NCI-H2171 treated with DMSO at 0.1 percent for 48 hours (cell line): ENCODE data around the gene BST1.
A peak's percentile ranks its signal among the peaks of the same experiment; 100 is the strongest.

ENCODE experiments used
- DNase-seq: peaks from one replicate; lab custom pipeline; 2025; lab: John Stamatoyannopoulos, UW

BST1 gene, protein sequence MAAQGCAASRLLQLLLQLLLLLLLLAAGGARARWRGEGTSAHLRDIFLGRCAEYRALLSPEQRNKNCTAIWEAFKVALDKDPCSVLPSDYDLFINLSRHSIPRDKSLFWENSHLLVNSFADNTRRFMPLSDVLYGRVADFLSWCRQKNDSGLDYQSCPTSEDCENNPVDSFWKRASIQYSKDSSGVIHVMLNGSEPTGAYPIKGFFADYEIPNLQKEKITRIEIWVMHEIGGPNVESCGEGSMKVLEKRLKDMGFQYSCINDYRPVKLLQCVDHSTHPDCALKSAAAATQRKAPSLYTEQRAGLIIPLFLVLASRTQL

DNA sequence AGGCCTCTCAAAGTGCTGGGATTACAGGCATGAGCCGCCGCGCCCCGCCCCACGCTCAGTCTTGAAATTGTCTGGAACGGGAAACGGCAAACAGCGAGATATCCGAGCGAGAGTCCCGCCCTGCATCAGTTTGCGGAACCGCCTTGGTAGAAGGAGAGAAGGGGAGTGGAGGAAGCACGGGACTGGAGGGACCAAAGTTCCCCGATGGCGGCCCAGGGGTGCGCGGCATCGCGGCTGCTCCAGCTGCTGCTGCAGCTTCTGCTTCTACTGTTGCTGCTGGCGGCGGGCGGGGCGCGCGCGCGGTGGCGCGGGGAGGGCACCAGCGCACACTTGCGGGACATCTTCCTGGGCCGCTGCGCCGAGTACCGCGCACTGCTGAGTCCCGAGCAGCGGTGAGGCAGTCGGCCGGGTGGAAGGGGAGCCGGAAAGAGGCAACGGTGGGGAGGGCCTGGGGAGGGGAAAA, at the start of gene BST1:
BST1 (plus strand) TSS at position 125 of the 463 bp plus-strand sequence; CDS start at position 205, 80 bp downstream.
- DNase-seq: no peak

DNA sequence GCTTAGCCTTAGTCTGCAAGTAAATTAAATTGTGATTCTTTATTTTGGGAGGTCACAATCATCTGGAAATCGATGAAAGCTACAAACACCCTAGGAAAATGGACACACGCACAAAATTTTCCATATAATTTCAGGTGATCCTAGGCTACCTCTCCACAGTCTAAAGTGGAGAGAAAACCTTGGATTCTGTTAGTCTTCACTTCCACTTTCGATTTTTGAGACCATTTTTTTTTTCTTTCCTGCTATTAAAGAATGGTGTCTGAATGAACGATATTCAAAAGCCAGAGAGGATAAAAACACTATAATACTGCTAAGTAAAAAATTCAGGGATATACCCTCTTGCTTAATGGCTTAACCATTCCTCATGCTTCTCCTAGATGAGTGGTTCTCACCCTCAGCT, 49.4 kb upstream of the BST1 start:
- DNase-seq: no peak

DNA sequence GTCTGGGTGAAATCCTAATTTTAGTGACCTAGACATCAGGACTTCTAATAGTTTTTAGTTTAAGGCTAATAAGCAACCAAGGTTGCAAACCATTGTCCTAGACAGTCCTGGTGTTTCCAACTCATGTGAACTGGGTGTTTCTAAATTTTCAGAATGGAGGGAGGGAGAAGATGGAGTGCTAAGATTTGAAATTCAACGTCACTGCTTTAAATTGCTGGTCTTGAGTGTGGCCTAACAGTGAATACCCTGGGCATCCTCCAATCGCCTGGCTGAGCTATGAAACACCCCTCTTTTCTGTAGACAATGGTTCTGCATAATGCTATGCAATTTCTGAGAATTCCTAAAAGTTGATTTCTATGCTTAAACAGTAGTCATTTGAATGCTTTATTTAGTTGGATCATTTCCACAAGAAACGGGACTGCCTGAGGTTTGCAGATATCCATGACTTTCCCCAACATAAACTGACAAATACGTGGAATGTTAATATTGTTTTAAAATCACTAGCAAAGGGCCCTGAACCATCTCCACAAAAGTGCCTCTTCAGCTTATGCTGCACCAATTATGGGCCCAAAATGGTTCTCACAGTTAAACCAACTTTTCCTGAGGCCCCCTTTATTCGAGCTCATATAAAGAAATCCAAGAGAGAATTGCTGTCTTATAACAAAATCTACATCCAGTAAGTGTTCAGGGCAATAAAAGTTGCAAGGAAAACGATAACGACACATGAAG, 48.8 kb upstream of the BST1 start:
- no peak for DNase-seq

DNA sequence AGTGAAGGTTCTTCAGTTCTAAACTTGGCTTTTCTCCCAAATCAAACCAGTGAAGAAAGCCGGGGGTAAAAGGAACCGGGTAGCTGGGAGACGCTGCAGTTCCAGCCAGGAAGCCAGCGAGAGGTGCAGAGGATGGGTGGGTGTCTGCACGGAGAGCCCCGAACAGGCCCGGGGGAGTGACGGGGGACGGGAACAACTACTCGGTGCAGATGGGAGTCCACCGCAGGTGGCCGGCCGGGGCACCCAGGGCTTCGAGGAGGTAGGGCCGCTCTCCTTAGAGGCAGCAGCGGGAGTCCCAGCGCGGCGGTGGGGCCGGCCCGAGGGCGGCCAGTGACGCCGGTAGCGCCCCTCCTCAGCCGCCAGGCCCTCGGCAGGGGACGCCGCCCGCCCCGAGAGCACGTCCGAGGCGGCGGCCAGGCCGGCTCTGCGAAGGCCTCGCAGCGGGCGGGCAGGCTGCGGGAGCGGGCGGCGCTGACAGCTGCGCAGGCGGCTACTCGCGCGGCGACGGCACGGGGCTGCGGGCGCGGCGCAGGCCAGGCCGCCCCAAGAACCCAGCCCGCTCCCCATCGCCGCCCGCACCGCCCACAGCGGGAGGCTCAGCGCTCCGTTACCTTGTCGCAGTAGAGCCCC, 48.2 kb upstream of the BST1 start:
- DNase-seq: no peak

DNA sequence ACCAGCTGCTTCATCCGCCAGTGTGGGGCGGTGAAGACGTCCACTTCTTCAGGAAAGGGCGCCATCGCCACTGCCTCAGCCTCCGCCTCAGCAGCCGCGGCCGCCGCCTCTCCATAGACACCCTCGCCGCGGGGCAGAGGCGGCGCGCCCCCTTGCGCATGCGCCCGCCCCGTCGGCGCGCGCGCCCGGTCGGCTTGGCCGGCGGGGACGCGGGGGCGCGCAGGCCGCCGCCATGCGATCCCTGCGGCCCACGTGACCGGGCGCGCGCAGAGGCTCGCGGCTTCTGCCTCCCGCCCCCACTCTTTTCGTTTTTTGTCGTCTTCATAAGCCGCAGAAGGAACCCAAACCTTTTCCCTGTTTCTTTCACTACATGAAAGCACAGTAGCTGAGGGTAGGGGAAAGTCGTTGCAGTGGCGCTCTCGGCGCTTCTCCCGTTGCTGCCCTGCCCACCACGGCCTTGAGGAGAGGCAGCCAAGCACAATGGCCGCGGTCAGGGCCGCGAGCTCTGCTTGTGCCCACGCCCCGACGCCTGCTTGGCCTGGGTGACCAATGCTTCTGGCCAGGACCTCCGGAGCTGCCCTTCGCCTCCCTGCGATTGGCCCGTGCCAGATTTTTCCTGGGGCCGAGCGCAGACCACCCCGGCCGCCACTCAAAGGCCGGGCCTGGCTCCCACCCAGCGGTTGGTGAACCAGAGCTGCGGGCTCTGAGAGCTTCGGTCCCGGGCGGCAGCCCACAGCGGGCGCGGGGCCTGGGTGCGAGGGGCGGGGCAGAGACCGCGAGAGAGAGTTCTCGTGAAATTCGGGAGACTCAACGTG, 47.4 kb upstream of the BST1 start, which contains the start of gene FBXL5:
FBXL5 (minus strand) TSS at position 135 of the 815 bp plus-strand sequence; CDS start at position 65, 70 bp downstream.
- DNase-seq: peak; percentile 55

DNA sequence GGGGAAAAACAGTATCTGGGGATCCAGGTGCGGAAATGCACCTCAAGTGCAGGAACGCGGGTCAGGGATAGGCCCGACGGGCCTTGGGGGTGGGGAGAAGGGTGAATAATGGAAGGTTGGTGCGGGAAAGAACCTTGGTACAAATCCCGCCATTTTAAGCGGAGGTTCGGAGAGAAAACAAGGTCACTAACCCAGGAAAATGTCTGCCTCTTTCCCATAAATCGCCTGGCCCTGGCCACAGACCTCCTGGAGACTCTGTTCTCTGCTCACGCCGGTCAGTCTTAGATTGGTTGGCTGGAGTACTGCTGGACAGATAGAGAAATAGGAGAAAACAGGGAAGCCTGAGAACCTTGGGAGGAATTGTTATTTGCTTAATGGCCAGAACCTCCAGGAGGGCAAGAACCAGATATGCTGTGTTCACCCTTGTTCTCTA, 46.8 kb upstream of the BST1 start:
- no peak for DNase-seq

DNA sequence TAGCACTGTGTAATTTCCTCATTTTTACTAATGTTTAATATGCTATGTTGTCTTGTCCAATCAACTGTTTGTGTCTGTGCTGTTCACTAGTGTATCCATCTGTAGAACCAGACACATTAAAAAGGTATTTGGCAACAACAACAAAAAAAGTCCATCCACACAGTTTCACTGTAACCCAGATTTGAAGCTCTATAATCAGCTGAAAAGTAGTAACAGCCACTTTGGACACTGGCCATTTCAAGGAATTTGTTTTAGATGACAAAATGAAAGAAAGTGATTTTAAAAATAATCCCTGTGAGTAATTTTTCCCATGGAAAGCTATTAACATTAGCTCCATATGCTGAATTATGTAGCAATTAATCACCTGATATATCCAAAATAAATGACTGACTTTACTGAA, 45.5 kb upstream of the BST1 start:
- no peak for DNase-seq

DNA sequence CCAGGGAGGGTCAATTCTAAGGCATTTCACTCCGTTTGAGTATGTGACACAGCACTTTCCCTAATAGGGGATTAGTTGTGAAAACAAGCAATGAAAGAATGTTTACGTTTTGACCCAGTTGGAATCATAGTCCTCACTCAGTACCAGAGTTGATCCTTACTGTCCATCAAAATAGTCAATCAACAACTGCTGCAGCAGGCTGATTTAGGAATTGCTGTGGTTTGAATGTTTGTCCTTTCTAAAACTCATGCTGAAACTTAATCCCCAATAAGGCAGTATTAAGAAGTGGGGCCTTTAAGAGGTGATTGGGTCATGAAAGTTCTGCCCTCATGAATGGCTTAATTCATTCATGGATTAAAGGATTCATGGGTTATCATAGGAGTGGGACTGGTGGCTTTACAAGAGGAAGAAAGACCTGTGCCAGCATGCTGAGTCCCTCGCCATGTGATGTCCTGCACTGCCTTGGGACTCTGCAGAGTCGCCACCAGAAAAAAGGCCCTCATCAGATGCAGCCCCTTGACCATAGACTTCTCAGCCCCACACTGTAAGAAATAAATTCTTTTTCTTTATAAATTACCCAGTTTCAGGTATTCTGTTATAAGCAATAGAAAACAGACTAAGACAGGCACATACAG, 44.6 kb upstream of the BST1 start:
- DNase-seq: no peak

DNA sequence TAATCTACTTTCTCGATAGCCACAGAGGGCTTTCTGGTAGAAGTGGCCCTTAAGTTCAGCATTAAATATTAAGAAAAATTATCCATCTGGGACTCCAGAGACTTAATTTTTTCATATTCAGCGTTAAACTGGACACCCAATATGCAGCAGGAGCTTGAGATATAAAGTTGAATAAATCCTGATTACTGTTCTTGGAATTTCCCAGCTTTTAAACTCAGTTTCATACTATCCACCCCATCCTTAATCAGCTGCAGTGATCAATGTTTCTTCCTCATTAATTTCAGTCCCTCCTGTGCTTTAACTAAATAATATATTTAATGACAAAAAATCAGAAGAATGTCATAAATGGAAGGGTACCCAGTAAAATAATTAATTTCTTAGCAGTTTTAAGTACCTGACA, 44.1 kb upstream of the BST1 start:
- DNase-seq: no peak

DNA sequence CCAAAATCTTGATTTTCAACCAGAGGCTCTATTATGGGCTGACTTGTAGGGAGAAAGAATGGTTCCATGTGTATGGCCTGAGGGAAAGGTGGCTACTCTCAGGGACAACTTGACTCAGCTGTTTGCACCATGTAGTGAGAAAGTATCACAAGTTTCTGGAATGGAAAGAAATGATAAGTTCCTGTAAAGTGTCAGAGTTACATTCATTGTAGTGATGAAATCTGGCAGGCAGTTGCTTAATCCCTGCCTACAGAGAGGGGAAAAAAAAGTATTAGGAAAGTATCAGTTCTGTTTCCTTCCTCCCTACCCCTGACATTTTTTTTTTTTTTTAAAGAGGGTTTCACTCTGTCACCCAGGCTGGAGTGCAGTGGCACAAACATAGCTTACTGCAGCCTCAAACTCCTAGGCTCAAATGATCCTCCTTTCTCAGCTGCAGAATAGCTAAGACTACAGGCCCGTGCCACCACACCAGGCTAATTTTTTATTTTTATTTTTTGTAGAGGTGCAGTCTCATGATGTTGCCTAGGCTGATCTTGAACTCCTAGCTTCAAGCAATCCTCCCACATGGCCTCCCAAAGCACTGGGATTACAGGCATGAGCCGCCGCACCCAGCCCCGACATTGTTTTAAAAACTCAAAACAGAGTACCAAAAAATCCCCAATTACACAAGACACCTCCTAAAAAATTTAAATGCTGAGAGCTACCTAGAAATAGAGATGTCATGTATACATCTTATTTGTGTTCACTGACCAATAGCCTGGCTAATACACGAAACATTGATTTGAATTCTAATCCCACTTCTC, 42.9 kb upstream of the BST1 start:
- no peak for DNase-seq

DNA sequence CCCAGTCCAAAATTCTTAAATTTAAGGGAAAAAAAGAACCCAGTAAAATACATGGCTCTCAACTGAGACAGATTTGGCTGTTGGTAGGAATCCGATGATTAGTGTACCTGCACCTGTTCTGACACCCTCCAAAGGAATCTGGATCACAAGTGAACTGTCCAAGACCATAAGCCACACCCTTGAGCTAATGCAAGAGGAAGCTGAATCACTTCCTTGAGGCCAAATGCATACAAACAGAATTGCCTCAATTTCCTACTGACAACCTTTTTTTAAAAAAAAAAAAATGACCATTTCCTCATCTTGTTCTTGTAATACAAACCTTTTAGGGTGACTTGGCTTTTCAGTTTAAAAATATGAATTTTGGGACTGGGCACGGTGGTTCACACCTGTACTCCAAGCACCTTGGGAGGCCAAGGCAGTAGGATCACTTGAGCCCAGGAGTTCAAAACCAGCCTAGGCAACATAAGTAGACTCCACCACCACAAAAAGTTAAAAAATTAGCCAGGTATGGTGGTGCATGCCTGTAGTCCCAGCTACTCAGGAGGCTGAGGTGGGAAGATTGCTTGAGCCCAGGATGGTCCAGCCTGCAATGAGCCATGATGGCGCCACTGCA, 37.0 kb upstream of the BST1 start:
- DNase-seq: no peak

DNA sequence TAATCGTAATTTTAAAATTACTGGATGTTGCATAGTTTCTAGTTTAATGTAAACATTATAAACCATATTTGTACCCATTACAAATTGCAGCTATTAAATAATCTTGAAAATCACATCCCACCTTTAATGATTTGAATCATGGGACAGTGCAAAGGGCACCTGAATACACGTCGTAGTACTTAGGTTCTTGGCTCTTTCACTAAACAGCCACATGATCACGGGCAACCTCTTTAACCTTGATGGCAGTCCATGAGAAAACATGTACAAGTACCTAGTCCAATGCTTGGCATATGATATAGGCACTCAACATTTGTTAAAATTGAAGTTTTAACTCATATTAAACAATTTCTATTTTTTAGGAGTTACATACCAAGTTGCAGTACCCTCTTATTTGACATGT, 35.9 kb upstream of the BST1 start:
- DNase-seq: no peak

DNA sequence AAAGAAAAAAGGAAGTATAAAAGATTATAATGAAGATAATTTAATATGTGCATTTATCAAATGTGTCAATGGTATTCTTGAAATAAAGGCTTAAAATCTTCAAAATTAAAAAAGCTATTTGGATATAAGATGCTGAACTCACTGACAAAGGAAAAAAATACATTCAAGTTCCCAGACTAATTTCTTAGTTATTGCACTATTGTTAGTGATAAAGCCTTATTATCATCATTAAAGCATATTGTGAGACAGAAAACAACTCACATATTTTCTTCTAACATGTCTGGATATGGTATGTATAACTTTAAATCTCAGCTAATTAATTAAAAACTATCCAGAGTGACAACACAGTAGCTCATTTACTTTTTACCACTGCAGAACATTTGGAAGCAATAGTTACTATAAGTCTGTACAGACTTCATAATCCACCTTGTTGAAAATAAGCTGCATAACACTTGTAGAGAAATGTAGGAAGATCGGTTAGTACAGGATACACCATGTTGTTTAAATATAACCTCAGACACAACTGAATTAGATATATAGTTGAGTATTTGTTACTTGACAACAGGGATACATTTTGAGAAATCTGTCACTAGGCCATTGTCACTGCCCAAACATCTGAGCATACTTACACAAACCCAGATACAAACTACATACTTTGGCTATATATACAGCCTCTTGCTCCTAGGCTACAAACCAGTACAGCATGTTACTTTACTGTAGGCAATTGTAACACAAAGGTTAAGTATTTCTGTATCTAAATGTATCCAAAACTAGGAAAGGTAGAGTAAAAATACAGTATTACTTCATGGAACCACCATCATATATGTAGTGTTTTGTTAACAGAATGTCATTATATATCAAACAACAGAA, 34.1 kb upstream of the BST1 start:
- DNase-seq: no peak

DNA sequence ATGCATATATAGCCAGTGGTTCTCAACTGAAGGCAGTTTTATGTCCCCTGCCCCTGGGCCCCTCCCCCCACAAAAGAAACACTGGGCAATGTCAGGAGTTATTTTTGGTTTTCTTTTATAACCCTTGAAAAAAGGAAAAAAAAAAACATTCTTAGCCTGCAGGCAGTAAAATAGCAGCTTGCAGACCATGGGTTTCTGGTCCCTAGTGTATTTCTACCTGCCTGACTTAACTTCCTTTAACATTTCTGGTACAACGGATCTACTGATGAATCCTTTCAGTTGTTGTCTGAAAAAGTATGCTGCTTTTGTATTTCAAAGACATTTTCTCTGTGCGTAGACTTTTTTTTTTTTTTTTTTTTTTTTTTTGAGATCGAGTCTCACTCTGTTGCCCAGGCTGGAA, 32.3 kb upstream of the BST1 start:
- no peak for DNase-seq

DNA sequence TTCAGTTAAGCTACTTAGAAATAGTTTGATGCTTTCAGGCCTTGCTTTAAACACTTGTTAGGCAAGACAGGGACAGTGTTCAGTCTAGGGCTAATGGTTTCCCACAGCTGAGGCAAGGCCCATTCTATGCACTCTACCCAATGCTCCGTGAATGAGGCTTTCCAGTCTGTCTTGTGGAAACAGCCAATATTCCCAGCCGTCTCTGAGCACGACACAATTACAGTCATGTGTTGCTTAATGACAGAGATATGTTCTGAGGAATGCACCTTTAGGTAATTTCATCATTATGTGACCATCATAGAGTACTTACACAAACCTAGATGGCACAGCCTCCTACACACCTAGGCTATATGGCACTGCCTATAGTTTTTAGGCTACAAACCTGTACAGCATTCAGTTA, 30.8 kb upstream of the BST1 start:
- no peak for DNase-seq

DNA sequence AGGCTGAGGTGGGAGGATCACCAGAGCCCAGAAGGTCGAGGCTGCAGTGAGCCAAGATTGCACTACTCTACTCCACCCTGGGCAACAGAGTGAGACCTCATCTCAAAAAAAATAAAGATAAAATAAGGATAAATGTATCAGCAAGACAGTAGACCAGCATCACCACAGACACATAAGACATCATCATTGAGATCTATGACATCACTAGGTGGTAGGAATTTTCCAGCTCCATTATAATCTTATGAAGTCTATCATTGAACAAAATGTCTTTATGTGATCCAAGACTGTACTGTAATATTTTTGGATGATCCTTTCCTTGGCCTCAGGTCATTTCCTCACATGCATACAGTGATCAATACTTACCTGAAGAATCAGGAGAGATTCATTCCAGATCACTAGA, 29.5 kb upstream of the BST1 start:
- DNase-seq: no peak

DNA sequence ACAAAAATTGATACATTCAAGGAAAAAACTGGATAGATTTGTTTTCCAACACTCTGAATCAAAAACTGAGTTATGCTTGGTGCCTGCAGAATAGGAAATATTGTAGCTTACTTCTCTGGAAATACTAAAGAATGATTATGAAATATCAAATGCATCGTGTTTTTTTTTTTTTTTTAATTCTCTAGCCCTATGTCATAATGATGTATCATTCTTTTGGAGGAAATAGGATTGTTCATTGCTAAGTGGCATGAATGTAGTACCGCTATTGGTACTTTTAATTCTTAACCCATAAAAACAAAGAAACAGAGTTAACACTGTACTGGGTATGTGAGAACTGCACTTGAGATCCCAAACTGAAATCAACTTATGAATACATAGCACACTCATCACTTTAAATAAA, 28.8 kb upstream of the BST1 start:
- no peak for DNase-seq

DNA sequence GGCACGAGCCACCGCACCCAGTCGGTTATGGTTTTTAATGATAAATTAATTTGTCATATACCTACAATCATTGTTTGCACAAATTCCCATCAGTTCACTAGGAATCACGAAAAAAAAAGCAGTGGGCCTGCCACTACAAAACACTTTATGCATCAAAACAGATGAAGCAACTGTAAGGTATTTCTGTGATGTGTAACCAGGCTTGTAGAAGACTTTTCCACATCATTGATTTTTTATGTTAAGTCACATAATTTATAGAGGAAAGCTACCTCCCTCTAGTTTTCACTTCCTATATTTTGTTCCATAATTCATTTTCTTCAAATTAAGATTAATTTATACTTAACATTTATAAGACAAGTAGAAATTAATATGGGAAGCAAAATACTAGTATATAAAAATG, 27.9 kb upstream of the BST1 start:
- no peak for DNase-seq

DNA sequence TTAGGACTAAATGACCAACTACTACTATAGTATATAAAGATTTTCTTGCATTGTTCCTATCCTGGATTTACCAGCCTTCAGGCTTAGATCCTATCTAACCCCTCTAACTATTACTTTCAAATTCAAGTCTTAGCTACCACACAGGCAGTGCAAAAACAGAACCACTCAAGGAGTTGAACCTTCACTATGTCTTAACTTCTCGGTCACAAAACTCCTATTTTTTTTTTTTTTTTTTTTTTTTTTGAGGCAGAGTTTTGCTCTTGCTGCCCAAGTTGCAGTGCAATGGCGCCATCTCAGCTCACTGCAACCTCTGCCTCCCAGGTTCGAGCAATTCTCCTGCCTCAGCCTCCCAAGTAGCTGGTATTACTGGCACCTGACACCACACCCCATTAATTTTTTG, 27.5 kb upstream of the BST1 start:
- no peak for DNase-seq
